Measurements from ENCODE around the gene KITLG.
A peak's percentile ranks its signal among the peaks of the same experiment; 100 is the strongest.

The KITLG gene

GRCh38 chr12:88572781-88573549 is 7.3 kb downstream of the KITLG start:
- no peak overlapping the region for H3K4me2 ChIP-seq (ENCODE audit: low read length)
- no peak overlapping the region for H2AFZ ChIP-seq (ENCODE audit: insufficient read depth, low read length, poor library complexity)
- H3K9me3 ChIP-seq (ENCODE audit: insufficient read depth, low read depth, low read length) = no peaks in the 10 kb centered on the region
- H2BK120ac ChIP-seq (ENCODE audit: insufficient read depth, low read length, poor library complexity) = no peak overlapping the region
- no peaks in the 10 kb centered on the region for H3K79me1 ChIP-seq (ENCODE audit: low read length)
- no peak overlapping the region for H3K4ac ChIP-seq (ENCODE audit: low read depth, low read length)
- H3K4me1 ChIP-seq (ENCODE audit: control insufficient read depth in 1 of 2, insufficient read depth in 2 of 2, low read length in 2 of 2) = no peaks in the 10 kb centered on the region
- no peaks in the 10 kb centered on the region for H3K27me3 ChIP-seq (ENCODE audit: insufficient read depth, low read length)
- no peaks in the 10 kb centered on the region for H3K36me3 ChIP-seq (ENCODE audit: control insufficient read depth in 1 of 2, insufficient read depth in 2 of 2, low read length in 2 of 2)
- no peak overlapping the region for H4K8ac ChIP-seq (ENCODE audit: low read depth, low read length)
- no peak overlapping the region for H3K9ac ChIP-seq (ENCODE audit: low read length)
- H3K27ac ChIP-seq (ENCODE audit: low read depth, low read length) = no peak overlapping the region
- no peaks in the 10 kb centered on the region for H3K79me2 ChIP-seq (ENCODE audit: control insufficient read depth, insufficient read depth, low read length, poor library complexity)
- no CpG with 5 or more reads among the region's 4 CpGs for WGBS (ENCODE audit: extremely low coverage, insufficient coverage, insufficient read length)
- H4K12ac ChIP-seq (ENCODE audit: low read depth, low read length) = no peak overlapping the region
- no peak overlapping the region for H3K4me3 ChIP-seq (ENCODE audit: low read depth, low read length)
- no peak overlapping the region for H3K23ac ChIP-seq (ENCODE audit: low read length)
- no peak overlapping the region for H4K91ac ChIP-seq (ENCODE audit: low read depth, low read length)
- no peak overlapping the region for H3K18ac ChIP-seq (ENCODE audit: low read length)
- no peak overlapping the region for H2BK5ac ChIP-seq (ENCODE audit: low read depth, low read length, poor library complexity)
- H2BK12ac ChIP-seq (ENCODE audit: low read length) = no peak overlapping the region
- H3K14ac ChIP-seq (ENCODE audit: low read length) = no peak overlapping the region
- no peak overlapping the region for H2AK5ac ChIP-seq (ENCODE audit: low read length)
- no peak for DNase-seq

GRCh38 chr12:88571543-88571942 is 8.7 kb downstream of the KITLG start:
- Histone ChIP-seq H4K8ac (ENCODE audit: low read depth, low read length) (no peak overlapping the region), H3K79me1 (ENCODE audit: low read length) (no peaks in the 10 kb centered on the region), H3K23ac (ENCODE audit: low read length) (no peak overlapping the region), H3K9ac (ENCODE audit: low read length) (no peak overlapping the region), H3K14ac (ENCODE audit: low read length) (no peak overlapping the region), H4K12ac (ENCODE audit: low read depth, low read length) (no peak overlapping the region), H3K4me2 (ENCODE audit: low read length) (no peak overlapping the region), H3K4me3 (ENCODE audit: low read depth, low read length) (no peak overlapping the region), H3K36me3 (ENCODE audit: control insufficient read depth in 1 of 2, insufficient read depth in 2 of 2, low read length in 2 of 2) (no peaks in the 10 kb centered on the region), H3K9me3 (ENCODE audit: insufficient read depth, low read depth, low read length) (no peaks in the 10 kb centered on the region), H3K27ac (ENCODE audit: low read depth, low read length) (no peak overlapping the region), H2AK5ac (ENCODE audit: low read length) (no peak overlapping the region), H3K18ac (ENCODE audit: low read length) (no peak overlapping the region), H3K79me2 (ENCODE audit: control insufficient read depth, insufficient read depth, low read length, poor library complexity) (no peaks in the 10 kb centered on the region), H2BK12ac (ENCODE audit: low read length) (no peak overlapping the region), H2AFZ (ENCODE audit: insufficient read depth, low read length, poor library complexity) (no peak overlapping the region), H3K27me3 (ENCODE audit: insufficient read depth, low read length) (no peaks in the 10 kb centered on the region), H2BK5ac (ENCODE audit: low read depth, low read length, poor library complexity) (no peak overlapping the region), H4K91ac (ENCODE audit: low read depth, low read length) (no peak overlapping the region), H3K4me1 (ENCODE audit: control insufficient read depth in 1 of 2, insufficient read depth in 2 of 2, low read length in 2 of 2) (peaks cover 0 to under 1% of the 10 kb centered on the region in 2 experiments), H2BK120ac (ENCODE audit: insufficient read depth, low read length, poor library complexity) (no peak overlapping the region), H3K4ac (ENCODE audit: low read depth, low read length) (no peak overlapping the region)
- DNase-seq = no peak
- WGBS (ENCODE audit: extremely low coverage, insufficient coverage, insufficient read length) = no CpG with 5 or more reads among the region's 1 CpG

- H3K9me3 ChIP-seq (ENCODE audit: insufficient read depth, low read depth, low read length) = no peaks in the 10 kb centered on the region
- no peaks in the 10 kb centered on the region for H3K79me1 ChIP-seq (ENCODE audit: low read length)
- no peak overlapping the region for H3K18ac ChIP-seq (ENCODE audit: low read length)
- H3K9ac ChIP-seq (ENCODE audit: low read length) = no peak overlapping the region
- no peak overlapping the region for H2BK120ac ChIP-seq (ENCODE audit: insufficient read depth, low read length, poor library complexity)
- H3K27me3 ChIP-seq (ENCODE audit: insufficient read depth, low read length) = no peaks in the 10 kb centered on the region
- no peaks in the 10 kb centered on the region for H3K36me3 ChIP-seq (ENCODE audit: control insufficient read depth in 1 of 2, insufficient read depth in 2 of 2, low read length in 2 of 2)
- H2BK12ac ChIP-seq (ENCODE audit: low read length) = no peak overlapping the region
- no peak overlapping the region for H3K23ac ChIP-seq (ENCODE audit: low read length)
- H4K12ac ChIP-seq (ENCODE audit: low read depth, low read length) = no peak overlapping the region
- no peak for DNase-seq
- no peaks in the 10 kb centered on the region for H3K79me2 ChIP-seq (ENCODE audit: control insufficient read depth, insufficient read depth, low read length, poor library complexity)
- no peak overlapping the region for H4K91ac ChIP-seq (ENCODE audit: low read depth, low read length)
- H2AK5ac ChIP-seq (ENCODE audit: low read length) = no peak overlapping the region
- no peak overlapping the region for H3K4me2 ChIP-seq (ENCODE audit: low read length)
- peaks cover 0 to 3% of the 10 kb centered on the region in 2 experiments for H3K4me1 ChIP-seq (ENCODE audit: control insufficient read depth in 1 of 2, insufficient read depth in 2 of 2, low read length in 2 of 2)
- no peak overlapping the region for H3K27ac ChIP-seq (ENCODE audit: low read depth, low read length)
- no peak overlapping the region for H2AFZ ChIP-seq (ENCODE audit: insufficient read depth, low read length, poor library complexity)
- H2BK5ac ChIP-seq (ENCODE audit: low read depth, low read length, poor library complexity) = no peak overlapping the region
- no peak overlapping the region for H3K14ac ChIP-seq (ENCODE audit: low read length)
- no peak overlapping the region for H3K4ac ChIP-seq (ENCODE audit: low read depth, low read length)
- no peak overlapping the region for H4K8ac ChIP-seq (ENCODE audit: low read depth, low read length)
- H3K4me3 ChIP-seq (ENCODE audit: low read depth, low read length) = no peak overlapping the region
- WGBS (ENCODE audit: extremely low coverage, insufficient coverage, insufficient read length) = no CpG with 5 or more reads among the region's 1 CpG
These were observed 10.2 kb downstream of the KITLG start for GRCh38 chr12:88570103-88570502.

GRCh38 chr12:88566430-88566829 is 13.8 kb downstream of the KITLG start:
- H3K9ac ChIP-seq (ENCODE audit: low read length) = no peak overlapping the region
- H2BK5ac ChIP-seq (ENCODE audit: low read depth, low read length, poor library complexity) = peak overlapping the region; percentile 31
- H4K8ac ChIP-seq (ENCODE audit: low read depth, low read length) = no peak overlapping the region
- no peaks in the 10 kb centered on the region for H3K79me1 ChIP-seq (ENCODE audit: low read length)
- peaks cover 0 to 3% of the 10 kb centered on the region in 2 experiments for H3K4me1 ChIP-seq (ENCODE audit: control insufficient read depth in 1 of 2, insufficient read depth in 2 of 2, low read length in 2 of 2)
- no peaks in the 10 kb centered on the region for H3K36me3 ChIP-seq (ENCODE audit: control insufficient read depth in 1 of 2, insufficient read depth in 2 of 2, low read length in 2 of 2)
- DNase-seq = peak; percentile 57 to 68
- H2AK5ac ChIP-seq (ENCODE audit: low read length) = no peak overlapping the region
- H3K79me2 ChIP-seq (ENCODE audit: control insufficient read depth, insufficient read depth, low read length, poor library complexity) = no peaks in the 10 kb centered on the region
- H2BK120ac ChIP-seq (ENCODE audit: insufficient read depth, low read length, poor library complexity) = no peak overlapping the region
- H3K18ac ChIP-seq (ENCODE audit: low read length) = no peak overlapping the region
- no peak overlapping the region for H3K4me2 ChIP-seq (ENCODE audit: low read length)
- H3K27me3 ChIP-seq (ENCODE audit: insufficient read depth, low read length) = no peaks in the 10 kb centered on the region
- H3K23ac ChIP-seq (ENCODE audit: low read length) = no peak overlapping the region
- no peak overlapping the region for H3K4me3 ChIP-seq (ENCODE audit: low read depth, low read length)
- no peak overlapping the region for H4K12ac ChIP-seq (ENCODE audit: low read depth, low read length)
- no CpG with 5 or more reads among the region's 4 CpGs for WGBS (ENCODE audit: extremely low coverage, insufficient coverage, insufficient read length)
- H4K91ac ChIP-seq (ENCODE audit: low read depth, low read length) = no peak overlapping the region
- H2BK12ac ChIP-seq (ENCODE audit: low read length) = no peak overlapping the region
- no peak overlapping the region for H2AFZ ChIP-seq (ENCODE audit: insufficient read depth, low read length, poor library complexity)
- H3K4ac ChIP-seq (ENCODE audit: low read depth, low read length) = no peak overlapping the region
- H3K9me3 ChIP-seq (ENCODE audit: insufficient read depth, low read depth, low read length) = no peaks in the 10 kb centered on the region
- H3K27ac ChIP-seq (ENCODE audit: low read depth, low read length) = no peak overlapping the region
- no peak overlapping the region for H3K14ac ChIP-seq (ENCODE audit: low read length)
